PC-9 (cell line): ENCODE measurements around the gene IGIP. TPM values are rescaled to one million over a fixed set of nuclear protein-coding genes. Genes with fewer than 3 reads are reported as not detected.

Experiments
- BruUV-seq: library from RNA; stranded (reverse); fragments of 400-500 nt; replicated peaks from 2 replicates; lab custom pipeline; 2021; lab: Mats Ljungman, UMichigan
- CTCF ChIA-PET: fragments of 300-600 bp; sonication (Branson Sonifier 250); formaldehyde crosslinking; loops from one replicate; lab custom pipeline; 2022; ENCODE audit warnings: antibody characterized with exemption; lab: Charles Lee
- POLR2A ChIA-PET: fragments of 300-600 bp; sonication (Branson Sonifier 250); formaldehyde crosslinking; loops from one replicate; lab custom pipeline; 2022; ENCODE audit warnings: antibody characterized with exemption; ENCODE audit not compliant: unreplicated experiment; lab: Charles Lee
- DNase-seq, 2 experiments: peaks; one replicate each; pipeline versions ENCODE4 v3.0.0 to v3.0.0-alpha.2; 2015 to 2022; ENCODE audit warnings: mixed read lengths in 1 of 2
- H2AFZ ChIP-seq: fragments of 200-600 bp; sonication (generic); 2 replicates; pipeline ENCODE4 v1.8.1; 2017; ENCODE audit warnings: antibody characterized with exemption
- H3F3A ChIP-seq: fragments of 200-600 bp; sonication (generic); 2 replicates; pipeline ENCODE4 v1.8.1; 2017; ENCODE audit warnings: antibody characterized with exemption, mild to moderate bottlenecking, low read depth; ENCODE audit not compliant: insufficient read depth
- H3K27ac ChIP-seq: fragments of 200-600 bp; sonication (generic); 2 replicates; pipeline ENCODE4 v1.6.1; 2016; ENCODE audit warnings: mixed run types
- H3K27me3 ChIP-seq: fragments of 200-600 bp; sonication (generic); 2 replicates; pipeline ENCODE4 v1.6.1; 2016; ENCODE audit warnings: low read depth, mixed run types; ENCODE audit not compliant: insufficient read depth
- H3K36me3 ChIP-seq: fragments of 200-600 bp; sonication (generic); 2 replicates; pipeline ENCODE4 v1.6.1; 2016; ENCODE audit warnings: low read depth, mixed run types
- H3K4me1 ChIP-seq: fragments of 200-600 bp; sonication (generic); replicated peaks from 2 replicates; pipeline ENCODE4 v1.6.1; 2016; ENCODE audit warnings: mixed run types; ENCODE audit not compliant: insufficient read depth
- H3K4me2 ChIP-seq: fragments of 200-600 bp; sonication (generic); 2 replicates; pipeline ENCODE4 v1.6.1; 2017; ENCODE audit warnings: mixed run types
- H3K4me3 ChIP-seq: fragments of 200-600 bp; sonication (generic); 2 replicates; pipeline ENCODE4 v1.6.1; 2016; ENCODE audit warnings: mixed run types
- H3K79me2 ChIP-seq: fragments of 200-600 bp; sonication (generic); 2 replicates; pipeline ENCODE4 v1.6.1; 2017; ENCODE audit warnings: low read depth, mixed run types
- H3K9me2 ChIP-seq: fragments of 200-600 bp; sonication (generic); 2 replicates; pipeline ENCODE4 v1.8.1; 2017; ENCODE audit warnings: mild to moderate bottlenecking; ENCODE audit not compliant: insufficient read depth
- H3K9me3 ChIP-seq: fragments of 200-600 bp; sonication (generic); 2 replicates; pipeline ENCODE4 v1.8.1; 2016; ENCODE audit warnings: low read depth; ENCODE audit not compliant: insufficient read depth
- H4K20me1 ChIP-seq: fragments of 200-600 bp; sonication (generic); 2 replicates; pipeline ENCODE4 v1.8.1; 2017; ENCODE audit not compliant: insufficient read depth
- EZH2 ChIP-seq: fragments of 200-600 bp; sonication (generic); IDR thresholded peaks from 2 replicates; pipeline ENCODE4 v1.8.0; 2017; ENCODE audit warnings: antibody characterized with exemption, low read depth
- intact Hi-C: fragments of 100-400 bp; cut with micrococcal nuclease; formaldehyde crosslinking; loops from one replicate; pipeline ENCODE4 v1.10.0; 2022; ENCODE audit not compliant: unreplicated experiment
- total RNA-seq: library from RNA; stranded (reverse); gene quantifications from 2 replicates; pipeline ENCODE4 v1.2.3, GENCODE V29; 2021
- TF ChIP-seq, protein P1 (sequence below): fragments of 200-600 bp; sonication (generic); conservative IDR thresholded peaks from 2 replicates; pipeline ENCODE4 v1.6.1; 2017; ENCODE audit warnings: mixed run types, antibody characterized with exemption, mild to moderate bottlenecking, moderate library complexity

Gene IGIP
- total RNA-seq, 1 experiment from 2014 or later, result 6.2 TPM

DNA sequence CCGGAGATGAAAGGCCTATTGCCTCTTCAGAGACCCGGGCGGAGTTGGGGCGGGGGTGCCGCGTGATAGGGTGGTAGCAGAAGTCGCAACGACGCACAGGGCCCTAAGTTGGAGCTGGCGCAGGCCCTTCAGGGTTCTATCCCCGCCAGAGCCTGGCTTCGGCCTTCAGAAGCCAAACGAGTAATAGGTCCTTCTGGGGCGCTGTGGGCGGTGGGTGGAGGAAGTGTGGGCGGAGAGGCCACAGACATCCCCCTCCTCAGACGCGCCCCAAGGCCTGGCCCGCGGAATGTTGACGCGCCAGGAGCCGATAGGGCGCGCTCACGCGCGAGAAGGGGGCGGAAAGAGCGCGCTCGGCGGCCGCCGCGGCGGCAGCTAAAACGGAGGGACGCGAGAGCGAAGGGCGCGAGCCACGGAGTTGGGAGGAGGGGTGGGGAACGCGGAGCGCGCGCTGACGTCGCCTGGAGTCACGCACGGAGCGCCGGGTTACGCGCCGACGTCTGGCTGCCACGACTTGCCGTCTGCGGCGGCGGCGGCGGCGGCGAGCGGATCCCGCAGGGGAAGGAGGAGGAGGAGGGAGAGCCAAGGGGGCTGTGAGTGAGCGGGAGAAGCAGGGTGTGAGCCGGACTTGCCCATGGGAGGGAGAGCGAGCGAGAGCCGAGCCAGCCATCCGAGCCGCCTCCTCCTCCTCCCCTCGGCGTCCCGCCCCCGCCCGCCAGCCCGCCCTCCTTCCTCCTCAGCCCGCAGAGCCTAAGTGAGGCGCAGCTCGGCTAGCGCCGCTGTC is 18.2 kb upstream of the IGIP start:
- Histone ChIP-seq H3F3A (peaks cover 25% of the 10 kb centered on the region), H3K27me3 (no peaks in the 10 kb centered on the region), H3K4me1 (peaks cover 28% of the 10 kb centered on the region), H3K9me2 (no peaks in the 10 kb centered on the region), H3K4me2 (peak overlapping the region; percentile 85), H3K9me3 (no peaks in the 10 kb centered on the region), H3K4me3 (peak overlapping the region; percentile 99), H3K79me2 (peaks cover 43% of the 10 kb centered on the region), H4K20me1 (no peaks in the 10 kb centered on the region), H3K36me3 (no peaks in the 10 kb centered on the region), H2AFZ (peak overlapping the region; percentile 89), H3K27ac (peak overlapping the region; percentile 72)
- BruUV-seq, result no TSS peak
- peak; percentile 81 to 92 for DNase-seq
- TF ChIP-seq EZH2, result no peak
- TF ChIP-seq, protein P1, sequence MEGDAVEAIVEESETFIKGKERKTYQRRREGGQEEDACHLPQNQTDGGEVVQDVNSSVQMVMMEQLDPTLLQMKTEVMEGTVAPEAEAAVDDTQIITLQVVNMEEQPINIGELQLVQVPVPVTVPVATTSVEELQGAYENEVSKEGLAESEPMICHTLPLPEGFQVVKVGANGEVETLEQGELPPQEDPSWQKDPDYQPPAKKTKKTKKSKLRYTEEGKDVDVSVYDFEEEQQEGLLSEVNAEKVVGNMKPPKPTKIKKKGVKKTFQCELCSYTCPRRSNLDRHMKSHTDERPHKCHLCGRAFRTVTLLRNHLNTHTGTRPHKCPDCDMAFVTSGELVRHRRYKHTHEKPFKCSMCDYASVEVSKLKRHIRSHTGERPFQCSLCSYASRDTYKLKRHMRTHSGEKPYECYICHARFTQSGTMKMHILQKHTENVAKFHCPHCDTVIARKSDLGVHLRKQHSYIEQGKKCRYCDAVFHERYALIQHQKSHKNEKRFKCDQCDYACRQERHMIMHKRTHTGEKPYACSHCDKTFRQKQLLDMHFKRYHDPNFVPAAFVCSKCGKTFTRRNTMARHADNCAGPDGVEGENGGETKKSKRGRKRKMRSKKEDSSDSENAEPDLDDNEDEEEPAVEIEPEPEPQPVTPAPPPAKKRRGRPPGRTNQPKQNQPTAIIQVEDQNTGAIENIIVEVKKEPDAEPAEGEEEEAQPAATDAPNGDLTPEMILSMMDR, result peak; percentile 45; the same call in 1 of the 2 replicates
- intact Hi-C loops, result no loop called here
- CTCF ChIA-PET, result interaction anchor here (1.1 kb wide), 1 partner anchor 34 kb away, joined by 10 read pairs; no protein-coding TSS in a partner anchor
- POLR2A ChIA-PET, result interaction anchor here (0.6 to 0.7 kb wide), 2 partner anchors 52 to 73 kb away, joined by 3 to 4 read pairs; no protein-coding TSS in a partner anchor

DNA sequence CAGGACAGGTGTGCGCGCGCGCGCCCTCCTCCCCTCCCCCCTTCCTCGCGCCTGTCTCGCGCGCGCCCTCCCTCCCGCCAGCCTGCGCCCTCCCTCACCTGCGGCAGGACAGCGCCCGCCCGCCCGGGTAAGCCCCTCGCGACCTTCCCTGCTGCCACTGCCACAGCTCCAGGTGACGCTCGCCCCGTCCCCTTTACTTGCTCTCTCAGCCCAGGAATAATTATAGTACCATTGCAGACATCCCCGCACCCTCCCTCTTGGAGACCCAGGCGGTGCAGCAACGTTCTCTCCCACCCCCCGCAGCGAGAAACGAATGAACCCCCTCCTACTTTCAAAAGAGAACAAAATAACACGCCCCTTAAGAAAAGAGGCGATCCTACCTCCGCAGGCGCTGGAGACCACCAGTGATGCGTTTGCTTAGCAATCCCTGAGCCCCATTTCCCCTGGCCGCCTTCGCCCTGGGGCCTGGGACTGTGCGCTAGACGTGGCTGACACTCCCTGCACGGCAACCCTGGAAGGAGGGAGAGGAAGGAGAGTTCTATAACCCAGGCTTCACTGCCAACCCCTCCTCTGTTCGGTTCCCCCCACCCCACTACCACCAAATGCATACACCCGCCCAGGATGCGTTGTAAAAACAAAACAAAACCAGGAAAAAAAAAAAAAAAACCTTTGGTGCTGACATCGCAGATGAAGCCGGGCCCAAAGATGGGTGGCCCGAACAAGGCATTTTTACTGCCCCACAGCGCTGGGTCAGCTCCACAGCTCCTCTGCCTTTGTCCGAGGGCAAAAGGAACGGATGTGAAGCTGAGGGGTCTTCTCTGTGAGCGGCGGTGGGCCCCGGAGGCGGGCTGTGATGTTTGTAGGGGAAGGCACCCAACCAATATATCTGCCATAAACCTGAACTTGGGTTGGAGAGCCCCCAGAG is 17.4 kb upstream of the IGIP start:
- Histone ChIP-seq H3K9me2 (no peaks in the 10 kb centered on the region), H3K4me2 (peak overlapping the region; percentile 85), H4K20me1 (no peaks in the 10 kb centered on the region), H3K4me1 (peaks cover 34% of the 10 kb centered on the region), H3K36me3 (no peaks in the 10 kb centered on the region), H3F3A (peaks cover 27% of the 10 kb centered on the region), H3K27ac (peak overlapping the region; percentile 72), H3K79me2 (peaks cover 52% of the 10 kb centered on the region), H2AFZ (peak overlapping the region; percentile 80), H3K27me3 (no peaks in the 10 kb centered on the region), H3K4me3 (peak overlapping the region; percentile 99), H3K9me3 (no peaks in the 10 kb centered on the region)
- TF ChIP-seq, protein P1, result no peak
- TF ChIP-seq EZH2, result no peak
- POLR2A ChIA-PET, result interaction anchor here (0.5 to 0.6 kb wide), 2 partner anchors 51 to 110 kb away, joined by 3 to 4 read pairs; no protein-coding TSS in a partner anchor
- intact Hi-C loops, result no loop called here
- peak in 1 of 2 experiments; percentile 28 for DNase-seq
- TSS peak; percentile 78 for BruUV-seq
- CTCF ChIA-PET, result interaction anchor here (0.6 to 1.1 kb wide), 3 partner anchors 10 to 35 kb away, joined by 3 to 10 read pairs (median 8); no protein-coding TSS in a partner anchor
